ENCODE data around the gene SMIM1.

Gene SMIM1

DNA sequence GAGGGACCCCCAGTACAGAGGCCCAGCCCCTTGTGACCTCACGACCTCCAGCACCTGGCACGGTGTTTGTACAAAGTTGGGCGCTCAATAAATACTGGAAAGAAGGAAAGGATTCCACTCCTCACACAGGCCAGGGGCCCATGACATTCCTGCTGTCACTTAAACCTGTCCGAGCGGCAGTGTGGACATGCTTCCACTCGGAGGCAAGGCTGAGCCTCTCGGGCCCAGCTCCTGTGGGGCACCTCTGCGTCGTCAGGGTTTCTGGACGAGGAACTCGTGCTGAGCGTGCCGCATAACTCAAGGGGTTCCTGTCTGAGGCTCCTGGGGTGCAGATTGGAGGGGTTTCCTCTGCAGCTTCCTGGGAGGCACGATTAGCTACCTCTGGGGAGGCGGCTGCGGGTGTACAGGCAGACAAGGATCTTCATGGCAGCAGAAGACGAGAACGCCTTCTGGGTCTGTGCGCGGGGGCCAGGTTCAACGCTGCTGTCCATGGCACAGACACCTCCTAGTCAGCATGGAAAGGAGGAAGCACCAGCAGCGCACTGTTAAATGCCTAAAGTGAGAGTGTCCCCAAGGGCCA, 3.6 kb upstream of the SMIM1 start:
- no peak for TF ChIP-seq JUND (IDR thresholded peaks at IDR 0.05; ENCODE audit: low read depth)

DNA sequence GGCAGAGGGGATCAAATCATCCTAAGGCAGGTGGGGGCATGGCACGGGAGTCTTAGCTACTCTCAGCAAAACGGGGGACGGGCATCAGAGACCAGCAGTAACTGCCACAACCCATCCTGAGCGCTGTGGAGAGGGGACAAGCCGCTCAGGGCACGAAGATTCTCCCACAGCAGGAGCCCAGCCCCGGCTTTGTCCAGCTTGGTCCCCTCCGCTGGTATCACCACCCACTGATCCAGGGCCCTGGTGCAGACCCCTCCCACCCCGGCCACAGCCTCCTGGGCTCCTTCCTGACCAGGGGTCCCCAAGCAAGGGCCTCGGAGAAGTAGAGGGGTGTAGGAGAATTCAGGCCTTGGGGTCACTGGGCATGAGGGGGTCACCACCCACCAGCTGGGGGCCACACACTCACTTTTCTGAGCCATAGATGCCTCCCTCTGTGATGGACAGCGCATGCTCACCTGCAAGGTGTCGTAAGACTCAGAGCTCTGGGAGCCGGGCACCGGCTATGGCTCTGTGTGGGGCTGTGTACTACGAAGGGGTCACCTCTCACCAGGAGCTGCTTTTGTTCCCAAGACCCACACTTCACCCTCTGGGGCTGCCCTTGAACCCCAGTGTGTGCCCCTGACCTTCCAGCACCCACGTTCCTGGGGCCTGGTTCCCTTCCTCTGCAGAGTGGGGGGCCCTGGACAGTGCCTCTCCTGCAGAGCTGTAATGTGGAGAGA, 2.3 kb upstream of the SMIM1 start:
- no peak for TF ChIP-seq JUND (IDR thresholded peaks at IDR 0.05; ENCODE audit: low read depth)
- no peak for DNase-seq (ENCODE audit: low read depth in 1 of 2, low spot score in 1 of 2)
- in situ Hi-C loops (cut with HindIII; ENCODE audit: low pct_unique_long_range_greater_than_20kb, low sequenced_read_pairs), result no loop called here

More for the DNA sequence above, 3.6 kb upstream of the SMIM1 start:
- in situ Hi-C loops (cut with HindIII; ENCODE audit: low pct_unique_long_range_greater_than_20kb, low sequenced_read_pairs), result no loop called here
- DNase-seq (ENCODE audit: low read depth in 1 of 2, low spot score in 1 of 2), result no peak

GRCh38 chr1:3771108-3772026, 1.2 kb upstream of the SMIM1 start:
- DNase-seq (ENCODE audit: low read depth in 1 of 2, low spot score in 1 of 2), result no peak
- in situ Hi-C loops (cut with HindIII; ENCODE audit: low pct_unique_long_range_greater_than_20kb, low sequenced_read_pairs), result no loop called here

DNA sequence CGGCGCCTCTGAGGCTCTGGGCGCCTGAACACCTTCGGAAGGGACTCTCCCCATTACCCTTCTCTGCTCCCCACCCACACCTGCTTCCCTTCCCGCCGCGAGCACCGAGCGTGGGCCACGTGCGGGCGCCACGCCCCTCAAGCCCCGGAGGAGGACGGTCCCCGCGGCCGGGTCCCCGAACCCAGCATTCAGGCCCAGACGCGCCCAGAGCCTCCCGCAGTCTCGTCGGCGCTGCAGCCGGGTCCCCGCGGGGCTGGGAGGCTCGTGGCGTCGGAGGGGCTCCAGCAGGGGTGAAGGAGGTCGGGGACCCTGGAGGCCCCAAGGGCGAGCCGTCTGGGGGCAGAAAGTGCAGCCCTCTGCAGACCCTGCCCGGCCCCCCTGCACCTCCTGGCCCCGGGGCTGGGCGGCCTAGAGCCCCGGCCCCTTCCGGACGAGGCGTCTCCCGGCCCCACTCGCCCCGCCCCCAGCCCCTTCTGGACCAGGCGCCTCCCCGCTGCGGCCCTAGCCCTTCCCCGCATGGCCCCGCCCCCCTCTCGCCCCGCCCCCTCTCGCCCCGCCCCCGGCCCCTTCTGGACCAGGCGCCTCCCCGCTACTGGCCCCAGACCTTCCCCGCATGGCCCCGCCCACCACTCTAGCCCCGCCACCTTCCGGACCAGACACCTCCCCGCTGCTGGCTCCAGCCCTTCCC, 378 bp upstream of the SMIM1 start:
- TF ChIP-seq JUND (IDR thresholded peaks at IDR 0.05; ENCODE audit: low read depth), result no peak
- in situ Hi-C loops (cut with HindIII; ENCODE audit: low pct_unique_long_range_greater_than_20kb, low sequenced_read_pairs), result no loop called here
- DNase-seq (ENCODE audit: low read depth in 1 of 2, low spot score in 1 of 2), result peak; percentile 86 to 97

More at GRCh38 chr1:3771108-3772026, 1.2 kb upstream of the SMIM1 start:
- TF ChIP-seq JUND (IDR thresholded peaks at IDR 0.05; ENCODE audit: low read depth), result no peak

DNA sequence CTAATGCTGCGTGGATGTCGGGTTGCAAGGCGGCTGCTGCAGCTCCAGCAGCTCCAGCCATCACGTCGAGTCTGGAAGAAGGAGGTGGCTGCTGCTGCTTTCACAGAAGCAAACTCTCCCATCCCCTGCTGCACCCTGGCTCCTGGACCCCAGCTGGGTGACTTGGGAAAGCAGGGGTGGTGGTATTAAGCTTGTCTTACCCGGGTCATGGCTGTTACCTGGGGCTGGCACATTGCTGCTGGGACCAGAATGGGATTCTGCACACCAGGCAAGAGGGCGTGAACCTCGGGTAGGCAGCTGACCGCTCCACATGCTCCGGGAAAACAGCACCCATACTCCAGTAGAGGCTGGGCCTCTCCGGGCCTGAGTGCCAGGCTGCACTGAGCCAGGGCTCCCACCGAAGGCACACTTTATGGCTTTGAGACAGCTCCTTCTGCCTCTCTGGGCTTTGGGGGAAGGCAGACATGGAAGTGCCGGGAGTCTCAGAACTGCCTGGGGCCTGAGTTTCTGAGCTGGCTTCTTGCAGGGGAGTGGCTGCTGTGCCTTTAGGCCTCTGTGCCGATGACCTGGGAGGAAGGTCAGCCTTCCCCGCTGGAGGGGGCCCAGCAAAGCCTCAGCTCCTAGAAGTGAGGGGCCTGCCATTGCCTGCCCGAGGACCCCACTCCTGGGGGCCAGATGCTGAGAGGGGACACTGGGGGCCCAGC, 1.2 kb downstream of the SMIM1 start:
- TF ChIP-seq JUND (IDR thresholded peaks at IDR 0.05; ENCODE audit: low read depth), result no peak
- peak in 1 of 2 experiments; percentile 38 for DNase-seq (ENCODE audit: low read depth in 1 of 2, low spot score in 1 of 2)
- in situ Hi-C loops (cut with HindIII; ENCODE audit: low pct_unique_long_range_greater_than_20kb, low sequenced_read_pairs), result no loop called here

GRCh38 chr1:3774276-3774945, 1.9 kb downstream of the SMIM1 start:
- TF ChIP-seq JUND (IDR thresholded peaks at IDR 0.05; ENCODE audit: low read depth), result no peak
- no peak for DNase-seq (ENCODE audit: low read depth in 1 of 2, low spot score in 1 of 2)
- in situ Hi-C loops (cut with HindIII; ENCODE audit: low pct_unique_long_range_greater_than_20kb, low sequenced_read_pairs), result no loop called here

DNA sequence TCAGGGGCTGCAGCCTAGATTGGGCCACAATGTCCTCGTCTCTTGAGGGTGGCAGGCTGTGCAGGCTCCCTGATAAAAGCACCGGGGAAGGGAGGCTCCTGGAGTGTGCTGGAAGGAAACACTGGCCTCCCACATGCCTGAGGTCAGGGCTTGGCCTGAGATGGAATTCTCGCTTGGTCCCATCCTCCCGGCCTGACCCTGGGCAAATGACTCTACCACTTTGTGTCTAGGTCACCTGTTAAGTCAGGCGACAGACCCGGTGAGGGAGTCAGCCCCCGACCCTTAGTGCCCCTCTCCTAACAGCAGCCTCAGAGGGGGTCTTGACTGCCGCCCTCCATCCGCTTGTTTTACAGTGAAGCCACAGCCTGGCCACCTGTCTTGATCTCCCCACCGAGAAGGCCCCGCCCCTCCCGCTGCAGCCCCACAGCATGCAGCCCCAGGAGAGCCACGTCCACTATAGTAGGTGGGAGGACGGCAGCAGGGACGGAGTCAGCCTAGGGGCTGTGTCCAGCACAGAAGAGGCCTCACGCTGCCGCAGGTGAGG, 2.5 kb downstream of the SMIM1 start:
- TF ChIP-seq JUND (IDR thresholded peaks at IDR 0.05; ENCODE audit: low read depth), result no peak
- DNase-seq (ENCODE audit: low read depth in 1 of 2, low spot score in 1 of 2), result no peak
- in situ Hi-C loops (cut with HindIII; ENCODE audit: low pct_unique_long_range_greater_than_20kb, low sequenced_read_pairs), result no loop called here

DNA sequence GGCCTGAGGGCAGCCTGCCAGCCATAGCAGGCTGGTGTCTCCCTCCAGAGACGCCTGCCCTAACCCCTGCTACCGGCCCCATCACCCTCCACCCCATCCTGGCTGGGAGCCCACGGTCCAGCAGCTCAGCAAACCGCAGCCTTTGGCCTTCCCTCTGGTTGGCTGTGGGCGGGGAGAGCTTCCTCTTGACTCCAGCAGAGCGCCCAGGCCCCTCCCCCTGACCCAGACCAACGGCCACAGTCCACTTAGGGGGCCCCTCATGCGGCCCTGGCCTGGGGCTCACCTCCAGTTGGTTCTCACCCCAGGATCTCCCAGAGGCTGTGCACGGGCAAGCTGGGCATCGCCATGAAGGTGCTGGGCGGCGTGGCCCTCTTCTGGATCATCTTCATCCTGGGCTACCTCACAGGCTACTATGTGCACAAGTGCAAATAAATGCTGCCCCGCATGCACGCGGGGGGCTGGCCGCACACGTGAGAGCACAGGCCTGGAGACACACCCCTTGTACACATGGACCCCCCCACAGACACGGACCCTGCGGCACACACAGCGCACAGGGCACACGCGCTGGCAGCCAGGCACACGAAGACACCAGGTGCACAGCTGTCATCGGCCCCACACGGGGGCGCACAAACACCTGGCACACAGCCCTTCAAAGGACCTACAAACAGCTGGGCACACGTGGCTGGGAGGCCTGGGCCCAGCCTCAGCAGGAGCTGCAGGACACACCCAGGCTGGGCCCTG, 3.1 kb downstream of the SMIM1 start:
- no peak for TF ChIP-seq JUND (IDR thresholded peaks at IDR 0.05; ENCODE audit: low read depth)
- peak; percentile 58 to 78 for DNase-seq (ENCODE audit: low read depth in 1 of 2, low spot score in 1 of 2)
- in situ Hi-C loops (cut with HindIII; ENCODE audit: low pct_unique_long_range_greater_than_20kb, low sequenced_read_pairs), result no loop called here

GRCh38 chr1:3776231-3776961, 3.8 kb downstream of the SMIM1 start:
- in situ Hi-C loops (cut with HindIII; ENCODE audit: low pct_unique_long_range_greater_than_20kb, low sequenced_read_pairs), result no loop called here
- TF ChIP-seq JUND (IDR thresholded peaks at IDR 0.05; ENCODE audit: low read depth), result no peak
- DNase-seq (ENCODE audit: low read depth in 1 of 2, low spot score in 1 of 2), result peak in 1 of 2 experiments; percentile 66

DNA sequence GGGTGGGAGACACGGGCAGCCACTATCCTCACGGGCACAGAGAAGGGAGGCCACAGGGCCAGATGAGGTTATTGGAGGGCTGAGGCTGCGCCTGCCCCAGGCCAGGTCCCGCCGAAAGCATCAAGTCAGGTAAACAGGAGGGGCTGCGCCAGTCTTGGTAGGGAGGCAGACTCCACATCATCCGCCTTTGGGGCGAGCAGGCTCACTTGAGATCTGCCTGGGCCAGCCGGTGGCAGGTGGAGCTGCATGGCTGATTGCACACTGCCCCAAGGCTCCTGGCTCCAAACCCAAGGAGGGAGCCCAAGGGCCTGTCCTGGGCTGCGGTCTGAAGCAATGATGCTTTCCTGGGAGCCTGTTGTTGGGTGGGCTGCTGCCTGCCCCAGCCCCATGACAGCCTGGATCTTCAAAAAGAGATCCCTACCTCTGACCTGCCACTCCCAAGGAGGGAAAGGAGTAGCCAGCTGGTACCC, 4.6 kb downstream of the SMIM1 start:
- no peak for TF ChIP-seq JUND (IDR thresholded peaks at IDR 0.05; ENCODE audit: low read depth)
- no peak for DNase-seq (ENCODE audit: low read depth in 1 of 2, low spot score in 1 of 2)
- in situ Hi-C loops (cut with HindIII; ENCODE audit: low pct_unique_long_range_greater_than_20kb, low sequenced_read_pairs), result no loop called here
